Right kidney (tissue), 1 donor: ENCODE results near the gene PRKCE.

Experiments used
- DNase-seq: peaks from one replicate; pipeline ENCODE4 v3.0.0-alpha.2; 2016

The PRKCE gene

DNA sequence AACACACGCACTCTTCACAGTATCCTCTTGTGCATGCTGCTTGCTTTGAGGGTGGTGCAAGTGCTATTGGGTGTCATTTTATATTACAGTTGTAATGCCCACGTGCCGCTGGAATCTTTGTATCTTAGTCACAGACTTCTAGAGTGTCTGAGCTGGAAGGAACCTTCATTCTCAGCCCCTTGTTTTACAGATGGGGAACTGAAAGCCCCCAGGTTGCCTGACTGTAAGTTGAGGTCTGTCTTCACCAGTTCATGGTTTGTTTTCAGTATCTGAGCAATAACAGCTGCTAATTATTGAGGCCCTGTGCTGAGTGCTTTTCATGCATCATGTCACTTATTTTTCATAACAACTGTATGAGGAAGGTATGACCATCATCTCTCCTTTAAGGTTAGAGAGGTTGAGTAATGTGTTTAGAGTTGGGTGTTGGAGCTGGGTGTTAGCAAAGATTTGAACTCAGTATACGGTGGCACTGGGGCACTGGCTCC lies 77.0 kb downstream of the PRKCE start:
- no peak for DNase-seq

DNA sequence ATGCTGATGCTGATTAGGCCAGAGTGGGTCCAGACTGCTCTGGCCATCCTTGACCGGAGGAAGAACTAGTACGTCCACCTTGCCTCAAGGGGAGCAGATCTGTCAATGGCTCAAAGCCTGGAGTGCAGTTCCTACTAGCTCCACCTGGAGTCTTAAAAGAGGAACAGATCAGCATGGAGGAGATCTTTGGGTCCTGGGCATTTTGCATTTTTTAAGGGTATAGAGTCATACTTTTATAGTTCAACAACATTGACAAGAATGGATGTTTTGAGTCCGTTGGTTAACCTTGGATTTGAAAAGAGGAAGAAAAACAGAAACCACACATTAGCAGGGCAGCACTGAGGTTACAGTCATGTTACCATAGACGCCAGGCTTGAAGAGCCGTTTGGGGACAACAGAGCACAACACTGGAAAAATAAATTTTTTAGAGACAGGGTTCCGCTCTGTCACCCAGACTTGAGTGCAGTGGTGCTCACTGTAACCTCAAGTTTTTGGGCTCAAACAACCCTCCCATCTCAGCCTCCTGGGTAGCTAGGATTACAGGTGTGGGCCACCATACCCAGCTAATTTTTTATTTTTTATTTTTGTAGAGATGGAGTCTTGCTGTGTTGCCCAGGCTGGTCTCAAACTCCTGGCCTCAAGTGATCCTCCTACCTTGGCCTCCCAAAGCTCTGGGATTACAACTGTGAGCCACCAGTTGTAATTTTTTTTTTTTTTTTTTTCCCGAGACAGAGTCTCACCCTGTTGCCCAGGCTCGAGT lies 78.5 kb downstream of the PRKCE start:
- no peak for DNase-seq

DNA sequence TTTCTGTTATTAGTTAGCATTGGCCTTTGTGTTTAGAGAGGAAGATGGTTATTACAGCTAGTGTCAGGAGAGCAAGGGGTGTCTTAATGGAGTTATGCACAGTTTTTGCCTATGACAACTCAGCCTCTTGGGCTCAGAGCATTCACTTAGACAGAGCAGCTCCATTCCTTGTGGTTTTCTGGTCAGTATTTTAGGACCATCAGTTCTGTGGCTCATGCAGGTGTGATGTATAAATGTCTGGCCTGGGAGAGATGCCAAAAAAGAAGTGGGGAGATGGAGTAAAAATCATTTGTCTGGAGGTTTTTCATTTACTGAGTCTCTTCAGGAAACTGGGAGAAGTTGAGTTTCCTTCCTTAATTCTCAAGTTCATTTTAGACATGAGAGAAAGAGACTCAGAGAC lies 79.7 kb downstream of the PRKCE start:
- no peak for DNase-seq

DNA sequence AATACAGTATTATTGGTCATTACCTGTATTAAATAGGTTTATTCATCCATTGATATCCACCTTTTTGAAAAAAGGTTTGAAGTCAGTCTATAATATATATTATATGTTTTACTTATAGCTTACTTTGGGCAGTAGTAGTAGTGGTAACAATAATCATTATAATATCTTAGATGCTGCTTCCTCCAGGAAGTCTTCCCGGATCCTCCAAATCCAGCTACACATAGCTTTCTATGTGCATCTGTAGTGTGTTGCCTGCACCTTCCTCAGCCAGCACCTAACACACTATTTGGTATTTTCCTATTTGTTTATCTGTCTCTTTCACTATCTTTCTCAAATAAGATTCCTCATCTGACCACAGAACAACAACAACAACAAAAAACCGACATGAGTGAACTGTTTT lies 81.0 kb downstream of the PRKCE start:
- no peak for DNase-seq

DNA sequence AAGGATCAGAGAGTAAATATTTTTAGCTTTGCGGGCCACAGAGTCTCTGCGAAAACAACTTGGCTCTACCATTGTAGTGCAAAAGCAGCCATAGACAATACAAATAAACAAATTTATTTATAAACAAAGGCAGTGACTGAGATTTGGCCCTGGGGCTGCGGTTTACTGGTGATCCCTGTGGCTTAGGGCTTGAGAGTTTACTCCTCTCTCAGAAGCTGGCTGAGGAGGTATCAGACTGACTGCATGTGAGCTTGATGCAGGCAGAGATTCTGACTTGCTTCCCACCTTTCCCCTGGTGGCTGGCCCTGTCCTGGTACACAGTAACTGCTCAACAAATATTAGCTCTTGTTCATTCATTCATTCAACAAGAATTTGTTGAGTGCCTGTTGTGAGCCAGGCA lies 81.5 kb downstream of the PRKCE start:
- no peak for DNase-seq

DNA sequence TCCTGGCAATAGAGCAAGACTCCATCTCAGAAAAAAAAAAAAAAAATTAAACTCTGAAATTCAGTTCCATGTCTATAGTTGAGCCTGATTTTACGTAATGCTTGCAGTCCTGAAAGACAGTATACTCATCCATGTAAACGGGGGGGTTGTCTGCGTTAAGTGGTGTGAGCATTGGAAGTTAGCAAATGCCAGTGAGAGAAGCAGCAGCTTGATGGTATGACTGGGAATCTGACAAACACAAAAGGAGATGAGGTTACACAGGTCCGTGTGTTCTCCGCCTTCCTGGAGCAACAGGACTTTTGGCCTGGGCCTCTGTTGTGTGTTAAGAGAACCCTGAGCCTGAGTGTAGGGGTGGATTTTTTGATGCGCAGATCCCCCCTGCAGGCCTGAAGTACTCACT lies 82.9 kb downstream of the PRKCE start:
- no peak for DNase-seq

DNA sequence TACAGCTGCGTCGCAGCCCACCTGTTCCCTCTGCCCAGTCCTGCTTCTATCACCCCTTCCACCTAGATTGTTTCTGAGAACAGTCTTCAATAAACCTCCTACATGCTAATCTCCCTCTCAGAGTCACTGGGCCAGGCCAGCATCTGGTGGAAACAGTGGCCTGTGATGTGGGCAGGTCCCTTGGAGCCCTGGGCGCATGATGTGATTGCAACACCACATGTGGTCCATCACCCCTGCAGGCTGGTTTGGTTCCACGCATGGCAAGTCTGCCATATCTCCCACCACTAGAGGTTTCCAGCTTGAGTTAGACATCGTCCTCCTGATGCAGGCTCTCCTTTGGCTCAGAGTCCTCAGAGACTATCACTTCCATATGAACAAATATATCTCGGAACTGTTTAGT lies 83.5 kb downstream of the PRKCE start:
- no peak for DNase-seq

DNA sequence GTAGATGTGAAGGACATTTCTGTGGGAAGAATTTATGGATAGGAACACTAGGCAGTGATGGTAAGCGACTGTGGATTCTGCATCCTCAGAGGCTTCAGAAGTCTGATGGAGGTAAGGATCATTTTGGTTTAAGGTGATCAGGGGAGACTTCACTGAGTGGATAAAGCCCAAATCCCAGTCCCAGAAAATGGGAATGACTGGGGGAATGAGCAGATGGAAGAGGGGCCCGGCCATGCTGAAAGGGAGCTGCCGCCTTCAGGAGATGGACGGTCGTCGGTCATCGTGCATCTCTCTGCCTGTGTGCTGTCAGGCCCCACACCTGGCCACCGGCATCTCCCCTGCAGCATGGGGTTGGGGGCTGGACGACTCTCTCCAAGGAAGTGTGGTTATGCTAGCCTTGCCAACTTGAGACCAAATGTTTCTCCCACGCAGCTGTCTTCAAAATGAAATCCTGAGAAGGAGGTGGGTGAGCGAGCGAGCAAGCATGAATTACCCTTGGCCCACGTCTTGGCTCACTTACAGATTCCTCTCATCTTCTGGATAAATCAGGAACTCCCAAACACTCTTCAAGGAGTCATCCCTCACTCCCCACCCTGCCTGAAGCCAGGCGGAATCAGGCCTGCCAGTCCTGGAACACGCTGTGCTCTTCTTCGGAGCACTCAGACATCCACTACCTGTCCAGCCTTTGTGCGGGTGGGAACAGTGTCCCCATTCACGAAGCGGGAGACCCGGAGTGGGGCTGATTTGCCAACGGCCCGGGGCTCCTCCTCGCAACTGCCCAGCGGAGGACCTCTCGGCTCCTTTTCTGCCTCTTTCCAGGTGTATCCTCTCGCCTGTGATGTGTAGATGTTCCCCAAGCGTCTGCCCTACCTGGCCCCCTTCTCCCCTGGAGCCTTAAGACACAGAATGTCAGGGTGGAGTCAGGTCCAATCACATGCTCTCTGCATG lies 85.6 kb downstream of the PRKCE start:
- DNase-seq: no peak

DNA sequence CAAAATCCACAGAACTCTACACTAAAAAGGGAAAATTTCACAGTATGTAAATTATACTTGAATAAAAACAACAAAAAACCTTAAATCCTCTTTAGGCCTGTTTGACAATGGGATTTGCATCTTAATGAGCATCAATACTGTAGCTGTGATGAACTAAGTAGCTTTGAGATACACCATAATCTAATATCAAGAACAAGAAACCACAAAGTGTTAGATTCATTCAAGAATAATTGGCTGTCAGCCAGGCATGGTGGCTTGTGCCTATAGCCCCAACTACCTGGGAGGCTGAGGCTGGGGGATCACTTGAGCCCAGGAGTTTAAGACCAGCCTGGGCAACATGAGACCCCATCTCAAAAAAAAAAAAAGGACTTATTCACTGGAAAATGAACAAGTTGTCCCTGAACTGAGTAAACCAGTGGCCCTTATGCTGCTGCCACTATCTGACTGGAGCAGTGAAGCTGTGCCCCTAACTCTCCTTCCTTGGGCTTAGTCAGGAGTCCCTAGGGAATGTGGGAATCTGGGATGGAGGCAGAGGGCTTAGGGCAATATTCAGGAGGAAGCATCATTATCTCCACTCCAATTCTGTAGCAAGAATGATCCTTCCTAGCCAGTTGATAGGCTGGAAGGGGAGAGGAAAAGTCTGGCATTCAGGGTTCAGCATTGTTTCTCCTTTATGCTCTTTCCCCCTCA lies 88.5 kb downstream of the PRKCE start:
- DNase-seq: no peak

DNA sequence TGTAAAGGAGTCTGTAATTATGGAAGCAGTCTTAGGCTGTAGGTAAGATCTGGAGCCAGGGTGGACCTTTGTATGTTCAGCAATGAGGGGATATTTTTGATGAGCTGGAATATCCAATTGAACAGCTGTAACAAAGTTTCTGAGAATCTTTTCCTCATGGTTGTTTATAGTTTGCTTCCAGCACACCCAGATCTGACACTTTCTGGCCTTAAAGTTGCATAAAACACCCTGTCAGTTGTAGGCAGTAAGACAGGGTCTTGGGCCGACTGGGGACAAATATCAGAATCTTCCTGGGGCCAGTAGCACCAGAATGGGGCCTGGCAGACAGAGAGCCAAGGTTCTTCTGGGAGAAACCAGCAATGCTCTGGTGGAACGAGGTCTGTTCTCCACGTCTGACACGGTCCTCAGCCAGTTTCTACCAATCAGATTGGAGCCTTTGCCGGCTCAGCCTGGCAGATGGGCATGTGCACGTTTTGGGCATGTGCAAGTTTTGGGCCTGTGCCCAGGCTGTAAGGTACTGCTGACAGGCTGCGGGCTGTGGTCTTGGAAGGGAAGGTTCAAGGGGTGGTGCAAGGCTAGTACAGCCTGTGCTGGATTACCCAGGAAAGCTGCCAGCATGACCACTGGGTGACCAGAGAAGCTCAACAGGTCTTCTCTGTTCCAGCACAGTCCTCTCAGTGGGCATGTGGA lies 89.8 kb downstream of the PRKCE start:
- no peak for DNase-seq

DNA sequence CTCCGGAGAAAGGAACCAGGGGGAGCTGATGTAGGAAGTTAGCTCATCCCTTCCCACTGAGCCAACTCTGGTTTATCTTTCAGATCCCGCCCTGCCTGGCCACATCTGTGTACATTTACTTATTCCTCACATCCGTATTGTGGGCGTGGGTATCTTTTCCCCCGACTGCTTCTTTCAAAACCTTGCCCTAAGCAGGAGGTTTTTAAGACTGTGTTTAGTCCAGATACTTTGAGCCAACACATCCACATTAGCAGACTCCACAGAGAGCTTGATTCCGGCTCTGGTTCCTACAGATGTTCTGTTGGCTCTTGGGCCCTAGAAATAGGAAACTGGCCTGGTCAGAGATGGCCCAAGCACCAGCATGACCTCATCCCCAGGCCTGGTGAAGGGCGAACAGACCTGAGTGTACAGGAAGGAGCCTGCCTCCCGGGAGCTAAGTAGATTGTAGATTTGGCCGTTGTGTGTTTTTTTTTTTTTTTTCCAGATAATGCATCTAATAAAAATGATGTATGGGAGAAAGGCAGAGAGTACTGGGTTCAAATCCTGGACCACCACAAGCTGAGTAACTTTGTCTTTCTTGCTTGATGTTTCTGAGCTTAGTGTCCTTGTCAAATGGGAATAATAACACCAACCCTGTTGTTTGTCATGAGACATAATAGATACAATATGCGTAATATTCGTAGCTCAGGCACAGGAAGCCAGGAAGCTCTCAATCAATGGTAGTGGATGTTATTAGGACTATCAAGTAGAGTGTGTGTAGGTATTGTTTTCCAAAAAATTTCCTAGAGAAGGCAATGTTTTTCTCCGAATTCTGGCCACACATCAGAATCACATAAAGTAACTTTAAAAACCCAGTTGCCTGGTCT lies 92.3 kb downstream of the PRKCE start:
- no peak for DNase-seq

DNA sequence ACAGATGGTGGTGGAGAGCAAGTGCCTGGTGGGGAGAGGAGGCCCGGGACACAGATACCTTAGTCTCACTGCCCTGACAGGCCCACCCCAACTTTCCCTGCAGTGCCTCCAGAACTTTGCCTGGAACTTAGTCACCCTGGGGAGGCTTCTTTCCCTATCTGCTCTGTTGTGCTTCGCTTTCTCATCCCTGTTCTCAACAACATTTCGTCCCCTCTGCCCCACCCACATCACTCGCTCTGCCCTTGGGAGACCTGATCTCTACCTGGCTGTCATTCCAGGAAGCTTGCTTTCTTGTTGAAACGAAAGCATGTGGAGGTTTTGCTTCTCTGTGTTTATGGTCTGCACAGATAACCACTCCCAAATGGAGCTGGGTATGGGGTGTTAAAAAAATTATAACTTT lies 93.8 kb downstream of the PRKCE start:
- no peak for DNase-seq

DNA sequence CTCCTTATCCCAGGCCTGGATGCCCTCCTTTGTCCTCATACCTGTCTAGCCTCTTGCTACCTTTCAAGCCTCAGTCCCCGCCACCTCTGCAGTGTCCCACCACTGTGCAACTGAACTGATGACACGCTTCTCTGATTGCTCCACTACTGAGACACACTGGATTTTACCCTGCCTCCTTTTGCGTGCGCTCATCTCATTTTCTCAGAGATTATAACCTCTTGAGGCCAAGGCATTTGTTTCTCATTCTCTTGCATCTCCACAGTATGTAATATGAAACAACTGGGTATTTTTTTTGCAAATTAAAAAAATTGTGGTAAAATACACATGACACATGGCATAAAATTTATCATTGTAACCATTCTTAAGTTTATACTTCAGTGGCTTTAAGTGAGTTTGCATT lies 95.4 kb downstream of the PRKCE start:
- no peak for DNase-seq

DNA sequence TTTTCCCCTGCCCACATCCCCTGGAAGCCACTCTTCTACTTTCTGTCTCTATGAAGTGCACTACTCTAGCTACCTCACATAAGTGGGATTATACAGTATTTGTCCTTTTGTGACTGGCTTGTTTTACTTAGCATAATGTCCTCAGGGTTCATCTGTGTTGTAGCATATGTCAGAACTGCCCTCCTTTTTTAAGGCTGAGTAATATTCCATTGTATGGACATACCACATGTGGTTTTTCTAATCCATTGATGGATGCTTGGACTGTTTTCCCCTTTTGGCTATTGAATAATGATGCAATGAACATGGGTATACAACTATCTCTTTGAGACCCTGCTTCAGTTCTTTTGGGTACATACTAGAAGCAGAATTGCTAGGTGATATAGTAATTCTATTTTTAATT lies 95.9 kb downstream of the PRKCE start:
- no peak for DNase-seq

DNA sequence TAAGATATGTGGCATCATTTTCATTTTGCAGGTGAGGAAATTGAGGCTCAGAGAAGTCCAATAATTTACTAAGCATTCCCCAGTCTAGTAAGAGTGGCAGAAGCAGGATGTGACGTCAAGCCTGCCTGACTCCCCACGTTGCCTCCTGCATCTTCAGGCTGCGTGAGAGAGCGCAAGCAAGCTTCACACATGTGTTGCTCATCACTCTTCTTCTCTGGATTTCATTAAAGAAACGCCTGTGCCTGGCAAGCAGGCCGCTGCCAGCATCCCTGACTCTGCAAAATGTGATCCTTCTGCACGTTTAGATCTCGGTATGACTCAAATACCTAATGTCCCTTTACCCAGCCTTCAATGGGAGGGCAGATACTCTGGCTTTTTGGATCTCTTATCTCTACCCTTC lies 96.8 kb downstream of the PRKCE start:
- DNase-seq: no peak

DNA sequence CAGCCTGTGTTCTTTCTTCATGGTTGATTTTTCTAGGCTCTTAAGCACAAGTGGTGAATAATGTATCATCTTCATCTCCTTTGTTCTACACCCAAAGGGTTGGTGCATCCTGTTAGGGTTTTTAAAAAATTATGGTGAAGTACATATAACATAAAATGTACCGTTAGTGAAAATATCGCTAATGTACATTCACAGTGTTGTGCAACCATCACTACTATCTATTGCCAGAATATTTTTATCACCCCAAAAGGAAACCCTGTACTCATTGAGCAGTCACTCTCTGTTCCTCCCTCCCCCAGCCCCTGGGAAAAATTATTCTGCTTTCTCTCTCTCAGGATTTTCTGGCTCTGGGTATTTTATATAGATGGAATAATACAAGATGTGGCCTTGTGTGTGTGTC lies 98.5 kb downstream of the PRKCE start:
- DNase-seq: no peak

DNA sequence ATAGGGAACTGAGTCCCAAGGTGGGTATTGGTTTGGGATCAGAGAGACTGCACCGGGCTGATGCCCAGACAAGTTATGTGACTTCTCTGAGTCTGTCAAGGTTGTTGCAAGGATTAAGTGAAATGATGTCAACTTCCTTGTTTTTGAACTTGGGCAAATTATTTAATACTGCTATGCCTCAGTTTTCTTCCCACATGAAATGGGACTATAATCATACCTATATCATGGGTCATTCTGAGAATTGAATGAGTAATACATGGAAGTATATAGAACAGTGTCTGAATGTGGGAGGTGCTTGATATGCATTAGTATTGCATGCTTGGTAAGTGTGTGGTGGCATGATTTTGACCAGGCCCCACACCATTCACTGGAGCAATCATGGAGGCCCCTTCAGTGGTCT lies 99.0 kb downstream of the PRKCE start:
- DNase-seq: no peak

DNA sequence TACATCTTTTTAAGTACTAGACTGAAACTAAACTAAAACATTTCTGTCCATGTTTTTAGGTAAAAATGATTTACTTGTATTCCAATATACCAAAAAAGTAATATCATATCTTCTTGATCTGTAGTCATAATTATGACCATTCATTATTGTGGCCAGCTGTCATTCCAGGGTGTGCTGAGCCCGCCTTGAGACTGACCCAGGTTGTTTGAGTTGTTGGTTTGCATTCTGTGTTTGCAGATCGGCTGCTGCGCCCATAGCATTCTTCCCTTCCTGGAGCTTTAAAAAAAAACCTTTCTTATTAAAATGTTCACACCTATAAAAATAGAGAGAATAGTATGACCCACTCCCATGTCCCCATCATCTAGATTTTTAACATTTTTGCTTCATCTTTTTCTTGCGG lies 101.9 kb downstream of the PRKCE start:
- no peak for DNase-seq

DNA sequence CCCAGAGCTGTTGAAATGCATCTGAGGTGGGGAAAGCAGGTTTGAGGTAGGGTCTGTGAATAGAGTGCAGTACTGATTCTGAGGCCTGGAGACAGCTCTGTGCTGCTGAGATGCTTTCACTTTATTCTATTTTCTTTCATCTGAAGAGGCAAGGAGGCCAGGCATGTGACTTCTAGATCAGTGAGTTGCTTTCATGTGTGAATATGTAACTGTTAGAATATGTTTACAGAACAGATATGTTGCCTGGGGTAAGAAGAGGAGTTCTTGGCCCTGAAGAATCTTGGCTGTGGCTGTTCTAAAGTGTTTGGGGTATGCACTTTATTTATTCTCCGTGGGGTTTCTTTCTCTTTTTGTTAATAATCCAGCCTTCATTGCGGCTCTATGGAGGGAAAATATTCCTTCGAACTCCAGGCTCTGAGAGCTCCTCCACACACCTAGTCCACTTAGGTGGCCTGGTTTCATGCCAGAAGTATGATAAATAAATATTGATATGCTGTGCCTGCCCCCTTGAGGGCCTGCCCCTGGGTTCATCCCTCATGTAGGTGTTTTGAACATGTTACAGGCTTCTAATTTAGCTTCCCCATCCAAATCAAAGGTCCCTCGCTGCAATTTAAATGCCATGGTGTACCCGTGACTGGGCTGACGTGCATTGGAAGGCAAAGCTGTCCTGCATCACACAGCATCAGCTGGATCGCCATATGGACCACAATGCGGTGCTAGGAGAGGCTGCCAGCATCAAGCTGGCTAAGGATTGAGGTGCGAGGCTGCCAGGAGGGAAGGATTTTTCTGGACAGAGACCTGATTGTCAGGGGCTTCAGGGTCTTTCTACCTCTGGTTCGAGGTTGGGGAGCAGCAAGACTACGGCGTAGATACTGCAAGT lies 102.9 kb downstream of the PRKCE start:
- no peak for DNase-seq

DNA sequence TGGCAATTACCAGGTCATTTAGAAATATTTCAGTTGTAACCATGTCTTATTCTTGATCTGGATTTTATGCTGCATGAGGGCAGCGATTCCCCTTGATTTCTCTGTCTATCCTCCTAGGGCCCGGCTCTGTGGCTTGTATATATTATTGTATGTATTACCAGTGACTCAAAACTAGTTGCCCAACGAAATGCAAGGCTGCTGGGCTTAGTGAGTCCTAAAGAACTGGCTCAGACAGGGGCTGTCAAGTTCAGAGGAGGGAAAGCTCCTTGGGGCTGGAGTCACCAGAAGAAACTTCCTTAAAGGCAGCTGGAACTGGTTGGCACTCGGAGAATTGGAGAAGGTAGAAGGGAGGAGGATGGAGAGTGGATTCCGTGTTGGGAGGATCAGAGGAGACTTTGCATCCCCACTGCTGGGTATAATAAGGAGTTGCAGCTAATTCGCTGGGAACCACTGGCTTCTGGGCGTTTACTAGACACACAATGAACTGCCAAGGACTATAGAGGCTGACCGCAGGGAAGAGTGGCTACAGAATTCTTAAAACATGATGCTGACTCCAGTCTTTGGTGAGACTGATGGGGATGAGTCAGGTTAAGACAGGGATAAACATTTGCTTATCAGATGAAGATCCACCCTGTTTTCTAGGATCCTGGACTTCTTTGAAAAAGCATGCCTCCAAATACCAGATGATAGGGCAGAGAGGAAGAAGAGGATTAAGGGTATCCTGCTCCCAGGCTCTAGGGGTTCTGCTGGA lies 104.3 kb downstream of the PRKCE start:
- no peak for DNase-seq
